SKM-1 (cell line): Measurements from ENCODE around the gene HK2.

Experiments
- DNase-seq: peaks from one replicate; lab custom pipeline; 2025; ENCODE audit not compliant: unreplicated experiment; lab: John Stamatoyannopoulos, UW

The HK2 gene

GRCh38 chr2:74930811-74931486 is 97.0 kb downstream of the HK2 start:
- DNase-seq, result no peak

- no peak for DNase-seq
These were observed 98.0 kb downstream of the HK2 start for GRCh38 chr2:74931940-74932339.

- no peak for DNase-seq
These were observed 102.1 kb downstream of the HK2 start for GRCh38 chr2:74935975-74936391.

GRCh38 chr2:74937221-74937880 is 103.4 kb downstream of the HK2 start:
- no peak for DNase-seq

GRCh38 chr2:74938264-74938663 is 104.3 kb downstream of the HK2 start:
- DNase-seq, result no peak

- DNase-seq, result no peak
These were observed 106.2 kb downstream of the HK2 start for GRCh38 chr2:74939919-74940812.

- no peak for DNase-seq
These were observed 107.4 kb downstream of the HK2 start for GRCh38 chr2:74941284-74941683.

- no peak for DNase-seq
These were observed 108.3 kb downstream of the HK2 start for GRCh38 chr2:74942263-74942662.
